Hypothalamus (tissue), 51 donors: ENCODE measurements around the gene BOD1.
"Not testable (repeated sequence)": the region's sequence is repeated elsewhere in the genome, so short reads cannot be mapped to it uniquely, and the experiment has no call there.

ENCODE experiments used
- DNase-seq, 51 donors: peaks; one replicate each; lab custom pipeline; 2025; lab: John Stamatoyannopoulos, UW

The BOD1 gene

GRCh38 chr5:173620784-173621183 lies 4.3 kb upstream of the BOD1 start:
- no peak for DNase-seq

GRCh38 chr5:173618927-173619519 lies 2.6 kb upstream of the BOD1 start:
- peak in 14 of 51 donors; percentile 16 to 74 (median 33) for DNase-seq

GRCh38 chr5:173615884-173616576 lies 420 bp downstream of the BOD1 start:
- DNase-seq: peak in 37 of 51 donors; percentile 24 to 77 (median 54)

- DNase-seq: no peak
These were observed 1.9 kb downstream of the BOD1 start for GRCh38 chr5:173614591-173614990.

GRCh38 chr5:173613433-173614159 lies 2.9 kb downstream of the BOD1 start:
- no peak for DNase-seq

GRCh38 chr5:173612948-173613347 lies 3.5 kb downstream of the BOD1 start:
- DNase-seq: no peak

GRCh38 chr5:173611706-173612105 lies 4.7 kb downstream of the BOD1 start:
- DNase-seq: no peak

GRCh38 chr5:173604141-173604540 lies 12.3 kb downstream of the BOD1 start:
- no peak for DNase-seq

GRCh38 chr5:173602423-173602822 lies 14.0 kb downstream of the BOD1 start:
- peak in 16 of 51 donors; percentile 4 to 41 (median 20) for DNase-seq

- DNase-seq: no peak
These were observed 17.8 kb downstream of the BOD1 start for GRCh38 chr5:173598686-173599085.

GRCh38 chr5:173597304-173597703 lies 19.1 kb downstream of the BOD1 start:
- DNase-seq: no peak

- DNase-seq: no peak
These were observed 20.6 kb downstream of the BOD1 start for GRCh38 chr5:173595841-173596240.

GRCh38 chr5:173594061-173594460 lies 22.4 kb downstream of the BOD1 start:
- DNase-seq: no peak

GRCh38 chr5:173592050-173592669 lies 24.3 kb downstream of the BOD1 start:
- no peak for DNase-seq

GRCh38 chr5:173591056-173591514 lies 25.4 kb downstream of the BOD1 start:
- peak in 7 of 51 donors; percentile 3 to 24 (median 10) for DNase-seq

GRCh38 chr5:173590436-173591055 lies 25.9 kb downstream of the BOD1 start:
- no peak for DNase-seq

GRCh38 chr5:173586133-173586532 lies 30.3 kb downstream of the BOD1 start:
- DNase-seq: not testable (repeated sequence)

- no peak for DNase-seq
These were observed 33.1 kb downstream of the BOD1 start for GRCh38 chr5:173583346-173583745.

GRCh38 chr5:173582216-173583111 lies 34.0 kb downstream of the BOD1 start:
- no peak for DNase-seq
